A673 (cell line): ENCODE measurements around the gene MYH15. TPM values are rescaled to one million over a fixed set of nuclear protein-coding genes. Genes with fewer than 3 reads are reported as not detected.

Source experiments
- BruUV-seq: library from RNA; stranded (reverse); fragments of 400-500 nt; replicated peaks from 2 replicates; lab custom pipeline; 2021; lab: Mats Ljungman, UMichigan
- CTCF ChIA-PET: fragments of 300-600 bp; sonication (Branson Sonifier 250); formaldehyde crosslinking; loops from one replicate; lab custom pipeline; 2022; ENCODE audit warnings: antibody characterized with exemption; lab: Charles Lee
- POLR2A ChIA-PET: fragments of 300-600 bp; sonication (Branson Sonifier 250); formaldehyde crosslinking; loops from one replicate; lab custom pipeline; 2022; ENCODE audit warnings: antibody characterized with exemption; ENCODE audit not compliant: low non-redundant PET; lab: Charles Lee
- DNase-seq: peaks from one replicate; pipeline ENCODE4 v3.0.0-alpha.2; 2015; ENCODE audit warnings: low spot score
- H3K27ac ChIP-seq: fragments of 200-600 bp; sonication (generic); 2 replicates; pipeline ENCODE4 v1.5.1; 2016; ENCODE audit warnings: mixed run types, low read depth, mild to moderate bottlenecking, mixed read lengths, antibody characterized with exemption, low read length; ENCODE audit not compliant: poor library complexity, severe bottlenecking
- H3K27me3 ChIP-seq: fragments of 200-600 bp; sonication (generic); replicated peaks from 2 replicates; pipeline ENCODE4 v1.6.1; 2017; ENCODE audit warnings: mixed run types, low read depth, mild to moderate bottlenecking, mixed read lengths, antibody characterized with exemption, low read length; ENCODE audit not compliant: insufficient read depth, poor library complexity
- H3K36me3 ChIP-seq: fragments of 200-600 bp; sonication (generic); 2 replicates; pipeline ENCODE4 v1.6.1; 2016; ENCODE audit warnings: mixed run types, mild to moderate bottlenecking, mixed read lengths, antibody characterized with exemption, low read length; ENCODE audit not compliant: insufficient read depth, poor library complexity, severe bottlenecking
- H3K4me1 ChIP-seq: fragments of 200-600 bp; sonication (generic); 2 replicates; pipeline ENCODE4 v1.6.1; 2017; ENCODE audit warnings: mixed run types, mild to moderate bottlenecking, mixed read lengths, antibody characterized with exemption, low read length; ENCODE audit not compliant: insufficient read depth, poor library complexity, severe bottlenecking
- H3K4me3 ChIP-seq: fragments of 200-600 bp; sonication (generic); 2 replicates; pipeline ENCODE4 v1.5.1; 2016; ENCODE audit warnings: low read depth, mixed run types, mild to moderate bottlenecking, mixed read lengths, low read length; ENCODE audit not compliant: poor library complexity, severe bottlenecking
- H3K9me3 ChIP-seq: fragments of 200-600 bp; sonication (generic); 2 replicates; pipeline ENCODE4 v1.6.1; 2016; ENCODE audit warnings: mixed run types, low read depth, mild to moderate bottlenecking, mixed read lengths, antibody characterized with exemption, low read length; ENCODE audit not compliant: poor library complexity, severe bottlenecking
- CTCF ChIP-seq: fragments of 300-800, 200-600 bp; sonication (generic); conservative IDR thresholded peaks from 2 replicates; pipeline ENCODE4 v1.5.1; 2017; ENCODE audit warnings: low read depth, mild to moderate bottlenecking, antibody characterized with exemption, low read length, moderate library complexity, mixed read lengths
- EZH2 ChIP-seq: fragments of 200-600 bp; sonication (generic); IDR thresholded peaks from 2 replicates; pipeline ENCODE4 v1.6.1; 2017; ENCODE audit warnings: borderline replicate concordance, low read depth, mild to moderate bottlenecking, mixed read lengths, antibody characterized with exemption, low read length; ENCODE audit not compliant: poor library complexity, severe bottlenecking
- intact Hi-C: fragments of 100-400 bp; cut with micrococcal nuclease; formaldehyde crosslinking; loops from one replicate; pipeline ENCODE4 v1.10.0; 2022; ENCODE audit not compliant: unreplicated experiment
- total RNA-seq: library from RNA; stranded (reverse); gene quantifications from 2 replicates; pipeline ENCODE4 v1.2.3, GENCODE V29; 2021

MYH15 gene
- total RNA-seq, 1 experiment from 2014 or later: 1.2 TPM

- no peaks in the 10 kb centered on the region for H3K27me3 ChIP-seq
- H3K36me3 ChIP-seq: no peaks in the 10 kb centered on the region
- H3K27ac ChIP-seq: no peak overlapping the region
- TF ChIP-seq CTCF (no peak), EZH2 (no peak)
- no peak overlapping the region for H3K4me3 ChIP-seq
- H3K9me3 ChIP-seq: no peaks in the 10 kb centered on the region
- ChIA-PET CTCF (no interaction called here), POLR2A (interaction anchor here (0.6 kb wide), 1 partner anchor 106 kb away, joined by 6 read pairs; no protein-coding TSS in a partner anchor)
- no peaks in the 10 kb centered on the region for H3K4me1 ChIP-seq
- no TSS peak for BruUV-seq
- intact Hi-C loops: no loop called here
- no peak for DNase-seq
These were observed 153.4 kb downstream of the MYH15 start for GRCh38 chr3:108357042-108357441.

- Histone ChIP-seq H3K9me3 (no peaks in the 10 kb centered on the region), H3K27me3 (no peaks in the 10 kb centered on the region), H3K4me3 (no peak overlapping the region), H3K27ac (no peak overlapping the region), H3K36me3 (no peaks in the 10 kb centered on the region), H3K4me1 (no peaks in the 10 kb centered on the region)
- BruUV-seq: no TSS peak
- TF ChIP-seq CTCF (no peak), EZH2 (no peak)
- intact Hi-C loops: no loop called here
- no peak for DNase-seq
- POLR2A ChIA-PET: no interaction called here
- CTCF ChIA-PET: no interaction called here
These were observed 155.8 kb downstream of the MYH15 start for GRCh38 chr3:108354562-108354961.

DNA sequence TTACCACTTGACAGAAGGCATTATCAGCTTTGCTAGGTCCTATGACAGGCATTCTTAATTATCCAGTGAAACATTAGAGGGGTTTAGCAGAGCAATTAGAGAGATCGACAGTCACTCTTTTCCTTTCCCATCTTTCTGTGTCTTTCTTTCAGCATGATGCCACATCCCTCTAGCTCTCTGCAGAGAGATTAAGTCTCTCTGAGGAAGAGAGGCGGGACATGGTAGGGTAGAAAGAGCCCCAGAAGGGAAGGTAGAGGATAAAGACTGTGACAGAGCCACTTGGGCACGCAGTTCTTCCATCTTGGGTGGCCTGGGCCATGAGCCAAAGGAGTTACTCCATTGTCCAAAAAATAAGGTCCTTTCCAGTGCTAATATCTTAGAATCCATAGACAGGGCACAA, 158.2 kb downstream of the MYH15 start:
- ChIA-PET CTCF (no interaction called here), POLR2A (no interaction called here)
- intact Hi-C loops: no loop called here
- Histone ChIP-seq H3K27ac (no peak overlapping the region), H3K4me1 (no peaks in the 10 kb centered on the region), H3K27me3 (no peaks in the 10 kb centered on the region), H3K4me3 (no peak overlapping the region), H3K36me3 (no peaks in the 10 kb centered on the region), H3K9me3 (no peaks in the 10 kb centered on the region)
- TF ChIP-seq EZH2: no peak
- no peak for TF ChIP-seq CTCF
- BruUV-seq: no TSS peak
- no peak for DNase-seq
